ENCODE measurements around the gene IGFLR1.

IGFLR1 gene

DNA sequence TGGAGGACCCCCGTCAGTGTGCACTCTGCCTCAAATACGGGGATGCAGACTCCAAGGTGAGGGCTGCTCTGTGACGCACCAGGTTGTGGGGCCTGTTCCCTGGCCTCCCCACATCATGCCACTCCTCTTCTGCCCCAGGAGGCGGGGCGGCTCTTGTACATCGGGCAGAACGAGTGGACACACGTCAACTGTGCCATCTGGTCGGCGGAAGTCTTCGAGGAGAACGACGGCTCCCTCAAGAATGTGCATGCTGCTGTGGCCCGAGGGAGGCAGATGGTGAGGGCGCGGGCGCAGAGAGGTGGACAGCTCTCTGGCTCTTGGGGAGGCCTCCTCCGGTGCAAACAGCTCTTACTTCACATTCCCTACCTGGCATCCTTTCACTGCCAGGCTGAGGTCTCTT is 13.2 kb downstream of the IGFLR1 start:
- TF ChIP-seq CSDC2 (CRISPR knock-in tag; IDR thresholded peaks at IDR 0.05): no peak
- TF ChIP-seq, protein P1, sequence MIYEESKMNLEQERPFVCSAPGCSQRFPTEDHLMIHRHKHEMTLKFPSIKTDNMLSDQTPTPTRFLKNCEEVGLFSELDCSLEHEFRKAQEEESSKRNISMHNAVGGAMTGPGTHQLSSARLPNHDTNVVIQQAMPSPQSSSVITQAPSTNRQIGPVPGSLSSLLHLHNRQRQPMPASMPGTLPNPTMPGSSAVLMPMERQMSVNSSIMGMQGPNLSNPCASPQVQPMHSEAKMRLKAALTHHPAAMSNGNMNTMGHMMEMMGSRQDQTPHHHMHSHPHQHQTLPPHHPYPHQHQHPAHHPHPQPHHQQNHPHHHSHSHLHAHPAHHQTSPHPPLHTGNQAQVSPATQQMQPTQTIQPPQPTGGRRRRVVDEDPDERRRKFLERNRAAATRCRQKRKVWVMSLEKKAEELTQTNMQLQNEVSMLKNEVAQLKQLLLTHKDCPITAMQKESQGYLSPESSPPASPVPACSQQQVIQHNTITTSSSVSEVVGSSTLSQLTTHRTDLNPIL (CRISPR knock-in tag; IDR thresholded peaks at IDR 0.05; ENCODE audit: low read depth): no peak
- no peak for TF ChIP-seq ZFP3 (CRISPR knock-in tag; IDR thresholded peaks at IDR 0.05)
- ATAC-seq: no peak

- no peak for ATAC-seq
- TF ChIP-seq, protein P1 (CRISPR knock-in tag; IDR thresholded peaks at IDR 0.05; ENCODE audit: low read depth): no peak
- no peak for TF ChIP-seq ZNF70 (CRISPR knock-in tag; IDR thresholded peaks at IDR 0.05)
- TF ChIP-seq TOX (CRISPR knock-in tag; IDR thresholded peaks at IDR 0.05; ENCODE audit: borderline replicate concordance): no peak
- TF ChIP-seq SNAI2 (CRISPR knock-in tag; IDR thresholded peaks at IDR 0.05): no peak
- TF ChIP-seq GLIS3 (CRISPR knock-in tag; IDR thresholded peaks at IDR 0.05): no peak
- TF ChIP-seq, protein P2, sequence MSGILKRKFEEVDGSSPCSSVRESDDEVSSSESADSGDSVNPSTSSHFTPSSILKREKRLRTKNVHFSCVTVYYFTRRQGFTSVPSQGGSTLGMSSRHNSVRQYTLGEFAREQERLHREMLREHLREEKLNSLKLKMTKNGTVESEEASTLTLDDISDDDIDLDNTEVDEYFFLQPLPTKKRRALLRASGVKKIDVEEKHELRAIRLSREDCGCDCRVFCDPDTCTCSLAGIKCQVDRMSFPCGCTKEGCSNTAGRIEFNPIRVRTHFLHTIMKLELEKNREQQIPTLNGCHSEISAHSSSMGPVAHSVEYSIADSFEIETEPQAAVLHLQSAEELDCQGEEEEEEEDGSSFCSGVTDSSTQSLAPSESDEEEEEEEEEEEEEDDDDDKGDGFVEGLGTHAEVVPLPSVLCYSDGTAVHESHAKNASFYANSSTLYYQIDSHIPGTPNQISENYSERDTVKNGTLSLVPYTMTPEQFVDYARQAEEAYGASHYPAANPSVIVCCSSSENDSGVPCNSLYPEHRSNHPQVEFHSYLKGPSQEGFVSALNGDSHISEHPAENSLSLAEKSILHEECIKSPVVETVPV (CRISPR knock-in tag; IDR thresholded peaks at IDR 0.05): no peak
- no peak for TF ChIP-seq ARNTL (CRISPR knock-in tag; IDR thresholded peaks at IDR 0.05; ENCODE audit: borderline replicate concordance, low read depth)
- TF ChIP-seq OSR1 (CRISPR knock-in tag; IDR thresholded peaks at IDR 0.05): no peak
- TF ChIP-seq, protein P3, sequence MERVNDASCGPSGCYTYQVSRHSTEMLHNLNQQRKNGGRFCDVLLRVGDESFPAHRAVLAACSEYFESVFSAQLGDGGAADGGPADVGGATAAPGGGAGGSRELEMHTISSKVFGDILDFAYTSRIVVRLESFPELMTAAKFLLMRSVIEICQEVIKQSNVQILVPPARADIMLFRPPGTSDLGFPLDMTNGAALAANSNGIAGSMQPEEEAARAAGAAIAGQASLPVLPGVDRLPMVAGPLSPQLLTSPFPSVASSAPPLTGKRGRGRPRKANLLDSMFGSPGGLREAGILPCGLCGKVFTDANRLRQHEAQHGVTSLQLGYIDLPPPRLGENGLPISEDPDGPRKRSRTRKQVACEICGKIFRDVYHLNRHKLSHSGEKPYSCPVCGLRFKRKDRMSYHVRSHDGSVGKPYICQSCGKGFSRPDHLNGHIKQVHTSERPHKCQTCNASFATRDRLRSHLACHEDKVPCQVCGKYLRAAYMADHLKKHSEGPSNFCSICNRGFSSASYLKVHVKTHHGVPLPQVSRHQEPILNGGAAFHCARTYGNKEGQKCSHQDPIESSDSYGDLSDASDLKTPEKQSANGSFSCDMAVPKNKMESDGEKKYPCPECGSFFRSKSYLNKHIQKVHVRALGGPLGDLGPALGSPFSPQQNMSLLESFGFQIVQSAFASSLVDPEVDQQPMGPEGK (CRISPR knock-in tag; IDR thresholded peaks at IDR 0.05; ENCODE audit: borderline replicate concordance): no peak
- TF ChIP-seq ESRRG (CRISPR knock-in tag; IDR thresholded peaks at IDR 0.05): no peak
- no peak for TF ChIP-seq BACH2 (CRISPR knock-in tag; IDR thresholded peaks at IDR 0.05; ENCODE audit: borderline replicate concordance)
Measured at GRCh38 chr19:35727956-35728706, 14.1 kb downstream of the IGFLR1 start.

- no peak for ATAC-seq
- no peak for TF ChIP-seq SNAI2 (CRISPR knock-in tag; IDR thresholded peaks at IDR 0.05)
- TF ChIP-seq, protein P2 (CRISPR knock-in tag; IDR thresholded peaks at IDR 0.05): no peak
- no peak for TF ChIP-seq ZNF70 (CRISPR knock-in tag; IDR thresholded peaks at IDR 0.05)
- TF ChIP-seq ZFP3 (CRISPR knock-in tag; IDR thresholded peaks at IDR 0.05): no peak
Measured at GRCh38 chr19:35727053-35727955, 14.9 kb downstream of the IGFLR1 start.

GRCh38 chr19:35725216-35725861 is 16.9 kb downstream of the IGFLR1 start:
- no peak for ATAC-seq
- TF ChIP-seq TOX (CRISPR knock-in tag; IDR thresholded peaks at IDR 0.05; ENCODE audit: borderline replicate concordance) (no peak), OSR1 (CRISPR knock-in tag; IDR thresholded peaks at IDR 0.05) (no peak), BACH2 (CRISPR knock-in tag; IDR thresholded peaks at IDR 0.05; ENCODE audit: borderline replicate concordance) (no peak), TCF4 (CRISPR knock-in tag; IDR thresholded peaks at IDR 0.05; ENCODE audit: borderline replicate concordance) (no peak), ZFP30 (CRISPR knock-in tag; IDR thresholded peaks at IDR 0.05) (no peak), ZNF70 (CRISPR knock-in tag; IDR thresholded peaks at IDR 0.05) (no peak), CSDC2 (CRISPR knock-in tag; IDR thresholded peaks at IDR 0.05) (no peak), ZFP3 (CRISPR knock-in tag; IDR thresholded peaks at IDR 0.05) (no peak), ZC3H10 (CRISPR knock-in tag; IDR thresholded peaks at IDR 0.05) (no peak), POU6F1 (CRISPR knock-in tag; IDR thresholded peaks at IDR 0.05; ENCODE audit: borderline replicate concordance, low read depth) (no peak), ESRRG (CRISPR knock-in tag; IDR thresholded peaks at IDR 0.05) (no peak), PPARA (CRISPR knock-in tag; IDR thresholded peaks at IDR 0.05; ENCODE audit: borderline replicate concordance) (no peak), ARNTL (CRISPR knock-in tag; IDR thresholded peaks at IDR 0.05; ENCODE audit: borderline replicate concordance, low read depth) (no peak)
- TF ChIP-seq, protein P4, sequence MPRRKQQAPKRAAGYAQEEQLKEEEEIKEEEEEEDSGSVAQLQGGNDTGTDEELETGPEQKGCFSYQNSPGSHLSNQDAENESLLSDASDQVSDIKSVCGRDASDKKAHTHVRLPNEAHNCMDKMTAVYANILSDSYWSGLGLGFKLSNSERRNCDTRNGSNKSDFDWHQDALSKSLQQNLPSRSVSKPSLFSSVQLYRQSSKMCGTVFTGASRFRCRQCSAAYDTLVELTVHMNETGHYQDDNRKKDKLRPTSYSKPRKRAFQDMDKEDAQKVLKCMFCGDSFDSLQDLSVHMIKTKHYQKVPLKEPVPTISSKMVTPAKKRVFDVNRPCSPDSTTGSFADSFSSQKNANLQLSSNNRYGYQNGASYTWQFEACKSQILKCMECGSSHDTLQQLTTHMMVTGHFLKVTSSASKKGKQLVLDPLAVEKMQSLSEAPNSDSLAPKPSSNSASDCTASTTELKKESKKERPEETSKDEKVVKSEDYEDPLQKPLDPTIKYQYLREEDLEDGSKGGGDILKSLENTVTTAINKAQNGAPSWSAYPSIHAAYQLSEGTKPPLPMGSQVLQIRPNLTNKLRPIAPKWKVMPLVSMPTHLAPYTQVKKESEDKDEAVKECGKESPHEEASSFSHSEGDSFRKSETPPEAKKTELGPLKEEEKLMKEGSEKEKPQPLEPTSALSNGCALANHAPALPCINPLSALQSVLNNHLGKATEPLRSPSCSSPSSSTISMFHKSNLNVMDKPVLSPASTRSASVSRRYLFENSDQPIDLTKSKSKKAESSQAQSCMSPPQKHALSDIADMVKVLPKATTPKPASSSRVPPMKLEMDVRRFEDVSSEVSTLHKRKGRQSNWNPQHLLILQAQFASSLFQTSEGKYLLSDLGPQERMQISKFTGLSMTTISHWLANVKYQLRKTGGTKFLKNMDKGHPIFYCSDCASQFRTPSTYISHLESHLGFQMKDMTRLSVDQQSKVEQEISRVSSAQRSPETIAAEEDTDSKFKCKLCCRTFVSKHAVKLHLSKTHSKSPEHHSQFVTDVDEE (CRISPR knock-in tag; IDR thresholded peaks at IDR 0.05): no peak

Measured in SK-N-SH treated with all-trans-retinoic acid at 6 μM for 48 hours (cell line).